HG02938 (cell line): Measurements from ENCODE around the gene SMCO4.
A peak's percentile ranks its signal among the peaks of the same experiment; 100 is the strongest.

Source experiments
- ATAC-seq: cut with Tn5 transposase; IDR thresholded peaks from one replicate; pipeline ENCODE4 v1.9.1; 2021; ENCODE audit warnings: mild to moderate bottlenecking, moderate library complexity; ENCODE audit not compliant: unreplicated experiment

The SMCO4 gene

GRCh38 chr11:93529707-93530467 is 13.3 kb downstream of the SMCO4 start:
- ATAC-seq: peak; percentile 36

- no peak for ATAC-seq
These were observed 14.2 kb downstream of the SMCO4 start for GRCh38 chr11:93528757-93529645.

GRCh38 chr11:93528252-93528651 is 14.9 kb downstream of the SMCO4 start:
- ATAC-seq: no peak

- peak; percentile 28 for ATAC-seq
These were observed 16.3 kb downstream of the SMCO4 start for GRCh38 chr11:93526641-93527583.

GRCh38 chr11:93526346-93526633 is 16.9 kb downstream of the SMCO4 start:
- peak; percentile 27 for ATAC-seq

- no peak for ATAC-seq
These were observed 17.4 kb downstream of the SMCO4 start for GRCh38 chr11:93525601-93526345.

GRCh38 chr11:93524858-93525257 is 18.3 kb downstream of the SMCO4 start:
- no peak for ATAC-seq

- peak; percentile 33 for ATAC-seq
These were observed 19.0 kb downstream of the SMCO4 start for GRCh38 chr11:93524173-93524536.

GRCh38 chr11:93520726-93521509 is 22.3 kb downstream of the SMCO4 start:
- no peak for ATAC-seq

GRCh38 chr11:93519179-93519578 is 24.0 kb downstream of the SMCO4 start:
- no peak for ATAC-seq

- ATAC-seq: no peak
These were observed 25.1 kb downstream of the SMCO4 start for GRCh38 chr11:93518081-93518480.

- ATAC-seq: no peak
These were observed 25.6 kb downstream of the SMCO4 start for GRCh38 chr11:93517611-93518010.

- ATAC-seq: no peak
These were observed 26.1 kb downstream of the SMCO4 start for GRCh38 chr11:93517041-93517440.

GRCh38 chr11:93515441-93516025 is 27.7 kb downstream of the SMCO4 start:
- ATAC-seq: no peak

GRCh38 chr11:93514712-93515111 is 28.5 kb downstream of the SMCO4 start:
- ATAC-seq: no peak

GRCh38 chr11:93513772-93514171 is 29.4 kb downstream of the SMCO4 start:
- ATAC-seq: no peak

GRCh38 chr11:93512949-93513667 is 30.1 kb downstream of the SMCO4 start:
- peak; percentile 72 for ATAC-seq

GRCh38 chr11:93512073-93512475 is 31.1 kb downstream of the SMCO4 start:
- peak; percentile 95 for ATAC-seq
